Measurements from ENCODE around the gene ESPN.
"Not testable (repeated sequence)": the region's sequence is repeated elsewhere in the genome, so short reads cannot be mapped to it uniquely, and the experiment has no call there.

The ESPN gene

DNA sequence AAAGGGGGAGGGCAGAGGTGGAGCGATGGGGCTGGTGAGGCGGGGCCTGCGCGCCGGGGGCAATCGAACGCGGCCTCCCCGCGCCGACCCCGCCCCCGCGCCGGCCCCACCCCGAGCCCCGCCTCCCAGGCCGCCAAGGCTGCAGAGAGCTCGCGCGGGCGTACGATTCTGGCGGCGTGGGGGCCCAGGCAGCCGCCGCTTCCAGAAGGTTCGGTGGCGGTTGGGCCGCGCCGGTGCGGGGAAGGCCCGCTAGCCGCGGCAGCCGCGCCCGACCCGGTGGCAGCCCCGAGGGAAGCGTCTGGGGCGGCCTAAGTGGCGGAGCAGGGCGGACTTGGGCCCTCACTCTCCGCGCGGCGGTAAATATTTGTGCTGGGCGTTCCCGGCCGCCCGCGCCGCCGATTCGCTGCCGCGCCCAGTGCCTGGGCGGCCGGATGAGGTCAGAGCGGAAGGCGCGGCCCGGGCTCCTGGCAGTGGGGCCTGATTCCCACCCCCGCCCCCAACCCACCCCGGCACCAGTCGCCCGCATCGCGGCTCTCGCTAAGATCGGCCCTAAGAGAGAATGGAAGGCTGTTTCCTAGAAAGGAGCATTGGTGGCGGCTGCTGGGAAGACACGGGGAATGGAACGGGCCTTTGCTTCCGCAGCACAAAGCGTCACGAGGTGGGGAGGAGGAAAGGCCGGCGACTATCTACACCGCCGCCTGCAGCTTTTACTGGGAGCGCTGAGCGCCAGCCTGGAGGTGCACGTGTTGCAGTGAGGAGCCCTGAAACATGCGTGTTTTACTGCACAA, 31.0 kb upstream of the ESPN start, which contains the start of gene ACOT7:
TSS of gene ACOT7 (minus strand) at position 368 of the 788 bp plus-strand sequence. CDS start 368 bp downstream, outside the sequence.
- peak; percentile 64; the same call in 1 of the 2 replicates for TF ChIP-seq POLR2A (IDR thresholded peaks at IDR 0.05; ENCODE audit: low read depth, low read length)
- 0 out of 2 replicates have a peak, but pooled peaks have one; percentile 22 for TF ChIP-seq POLR2AphosphoS5 (IDR thresholded peaks at IDR 0.05; ENCODE audit: low read depth, low read length)
- TF ChIP-seq TAF1 (IDR thresholded peaks at IDR 0.05; ENCODE audit: borderline replicate concordance, low read depth, low read length): no peak
- peak; percentile 88 for DNase-seq (ENCODE audit: insufficient read length)
- peak; percentile 89 for FAIRE-seq

DNA sequence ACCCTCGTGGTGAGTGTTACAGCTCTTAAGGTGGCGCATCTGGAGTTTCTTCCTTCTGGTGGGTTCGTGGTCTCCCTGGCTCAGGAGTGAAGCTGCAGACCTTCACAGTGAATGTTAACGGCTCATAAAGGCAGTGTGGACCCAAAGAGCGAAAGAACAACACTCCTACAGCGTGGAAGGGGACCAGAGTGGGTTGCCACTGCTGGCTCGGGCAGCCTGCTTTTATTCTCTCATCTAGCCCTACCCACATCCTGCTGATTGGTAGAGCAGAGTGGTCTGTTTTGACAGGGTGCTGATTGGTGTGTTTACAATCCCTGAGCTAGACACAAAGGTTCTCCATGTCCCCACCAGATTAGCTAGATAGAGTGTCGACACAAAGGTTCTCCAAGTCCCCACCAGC, 29.4 kb upstream of the ESPN start:
- DNase-seq (ENCODE audit: insufficient read length); FAIRE-seq: not testable (repeated sequence)

DNA sequence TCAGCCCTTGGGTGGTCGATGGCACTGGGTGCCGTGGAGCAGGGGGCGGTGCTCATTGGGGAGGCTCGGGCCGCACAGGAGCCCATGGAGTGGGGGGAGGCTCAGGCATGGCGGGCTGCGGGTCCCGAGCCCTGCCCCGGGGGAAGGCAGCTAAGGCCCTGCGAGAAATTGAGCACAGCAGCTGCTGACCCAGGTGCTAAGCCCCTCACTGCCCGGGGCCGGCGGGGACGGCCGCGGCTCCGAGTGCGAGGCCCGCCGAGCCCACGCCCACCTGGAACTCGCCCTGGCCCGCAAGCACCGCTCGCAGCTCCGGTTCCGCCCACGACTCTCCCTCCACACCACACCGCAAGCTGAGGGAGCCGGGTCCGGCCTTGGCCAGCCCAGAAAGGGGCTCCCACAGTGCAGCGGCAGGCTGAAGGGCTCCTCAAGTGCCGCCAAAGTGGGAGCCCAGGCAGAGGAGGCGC, 28.8 kb upstream of the ESPN start:
- DNase-seq (ENCODE audit: insufficient read length); FAIRE-seq: not testable (repeated sequence)

DNA sequence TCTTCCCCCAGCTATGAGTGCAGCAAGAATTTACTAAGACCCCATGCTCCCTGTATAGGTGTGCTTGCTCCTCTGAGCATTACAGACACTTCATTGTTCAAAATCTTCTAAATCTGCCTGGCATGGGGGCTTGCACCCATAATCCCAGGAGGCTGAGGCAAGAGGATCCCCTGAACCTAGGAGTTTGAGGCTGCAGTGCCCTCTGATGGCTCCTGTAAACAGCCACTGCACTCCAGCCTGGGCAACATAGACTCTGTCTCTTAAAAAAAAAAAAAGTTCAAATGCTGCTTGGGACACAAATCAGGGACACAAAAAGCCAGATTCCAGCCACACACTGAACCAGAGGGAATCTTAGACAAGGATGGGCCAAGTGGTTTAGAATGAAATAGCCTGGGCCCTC, 27.6 kb upstream of the ESPN start:
- FAIRE-seq (no peak), DNase-seq (ENCODE audit: insufficient read length) (no peak)
- TF ChIP-seq POLR2AphosphoS5 (IDR thresholded peaks at IDR 0.05; ENCODE audit: low read depth, low read length) (no peak), POLR2A (IDR thresholded peaks at IDR 0.05; ENCODE audit: low read depth, low read length) (no peak), TAF1 (IDR thresholded peaks at IDR 0.05; ENCODE audit: borderline replicate concordance, low read depth, low read length) (no peak)

DNA sequence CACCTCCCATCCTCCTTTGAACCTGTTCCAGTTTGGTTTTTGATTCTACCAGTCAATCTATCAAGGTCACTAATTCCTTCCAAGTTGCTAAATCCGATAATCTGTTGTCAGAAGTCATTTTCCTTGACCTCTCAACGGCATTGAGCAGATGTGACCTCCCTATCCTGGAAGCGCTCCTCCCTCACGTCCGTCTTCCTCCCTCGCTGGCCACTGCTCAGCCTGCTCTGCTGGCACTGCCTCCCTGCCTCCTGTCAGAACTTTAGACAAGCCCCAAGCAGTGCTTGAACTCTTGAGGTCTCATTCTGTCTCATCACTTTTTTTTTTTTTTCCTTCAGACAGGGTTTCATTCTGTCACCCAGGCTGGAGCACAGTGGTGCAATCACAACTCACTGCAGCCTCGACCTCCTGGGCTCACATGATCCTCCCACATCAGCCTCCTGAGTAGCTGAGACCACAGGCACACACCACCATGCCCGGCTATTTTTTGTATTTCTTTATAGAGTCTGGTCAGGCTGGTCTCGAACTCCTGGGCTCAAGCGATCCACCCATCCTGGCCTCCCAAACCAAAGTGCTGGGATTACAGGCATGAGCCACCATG, 26.6 kb upstream of the ESPN start:
- FAIRE-seq (no peak), DNase-seq (ENCODE audit: insufficient read length) (no peak)
- TF ChIP-seq POLR2AphosphoS5 (IDR thresholded peaks at IDR 0.05; ENCODE audit: low read depth, low read length) (no peak), POLR2A (IDR thresholded peaks at IDR 0.05; ENCODE audit: low read depth, low read length) (no peak), TAF1 (IDR thresholded peaks at IDR 0.05; ENCODE audit: borderline replicate concordance, low read depth, low read length) (no peak)

DNA sequence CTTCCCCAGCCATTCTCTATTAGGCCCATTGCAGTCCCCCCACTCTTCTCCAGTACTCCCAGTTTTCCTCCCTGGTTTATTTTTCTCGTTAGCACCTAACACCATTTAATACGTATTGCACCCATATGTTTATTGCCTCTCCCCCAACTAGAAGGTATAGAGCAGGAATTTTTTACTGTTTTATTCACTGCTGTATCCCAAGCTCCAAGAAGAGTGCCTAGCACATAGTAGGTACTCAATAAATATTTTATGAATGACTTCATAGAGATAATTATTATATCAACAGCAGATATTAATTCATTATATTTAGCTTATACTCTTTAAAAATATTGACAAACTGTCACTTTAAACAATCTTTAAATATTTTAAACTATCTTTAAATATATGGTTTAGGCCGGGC, 25.3 kb upstream of the ESPN start:
- no peak for DNase-seq (ENCODE audit: insufficient read length)
- TF ChIP-seq TAF1 (IDR thresholded peaks at IDR 0.05; ENCODE audit: borderline replicate concordance, low read depth, low read length): no peak
- no peak for TF ChIP-seq POLR2AphosphoS5 (IDR thresholded peaks at IDR 0.05; ENCODE audit: low read depth, low read length)
- no peak for TF ChIP-seq POLR2A (IDR thresholded peaks at IDR 0.05; ENCODE audit: low read depth, low read length)
- no peak for FAIRE-seq

DNA sequence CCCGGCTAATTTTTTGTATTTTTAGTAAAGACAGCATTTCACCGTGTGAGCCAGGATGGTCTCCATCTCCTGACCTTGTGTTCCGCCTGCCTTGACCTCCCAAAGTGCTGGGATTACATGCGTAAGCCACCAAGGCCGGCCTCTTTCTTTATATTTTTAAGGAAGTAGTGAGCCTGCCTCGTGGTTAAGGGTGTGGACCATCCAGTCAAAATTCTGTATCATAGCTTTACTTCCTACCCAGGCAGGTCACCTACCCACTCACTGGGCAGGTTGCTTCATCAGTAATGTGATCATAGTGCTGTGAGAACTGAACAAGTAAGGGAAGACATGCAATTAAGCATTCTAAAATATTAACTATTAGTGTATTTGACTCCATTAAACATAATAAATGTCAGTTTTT, 22.9 kb upstream of the ESPN start:
- FAIRE-seq (no peak), DNase-seq (ENCODE audit: insufficient read length) (no peak)
- TF ChIP-seq POLR2A (IDR thresholded peaks at IDR 0.05; ENCODE audit: low read depth, low read length) (no peak), TAF1 (IDR thresholded peaks at IDR 0.05; ENCODE audit: borderline replicate concordance, low read depth, low read length) (no peak), POLR2AphosphoS5 (IDR thresholded peaks at IDR 0.05; ENCODE audit: low read depth, low read length) (no peak)

DNA sequence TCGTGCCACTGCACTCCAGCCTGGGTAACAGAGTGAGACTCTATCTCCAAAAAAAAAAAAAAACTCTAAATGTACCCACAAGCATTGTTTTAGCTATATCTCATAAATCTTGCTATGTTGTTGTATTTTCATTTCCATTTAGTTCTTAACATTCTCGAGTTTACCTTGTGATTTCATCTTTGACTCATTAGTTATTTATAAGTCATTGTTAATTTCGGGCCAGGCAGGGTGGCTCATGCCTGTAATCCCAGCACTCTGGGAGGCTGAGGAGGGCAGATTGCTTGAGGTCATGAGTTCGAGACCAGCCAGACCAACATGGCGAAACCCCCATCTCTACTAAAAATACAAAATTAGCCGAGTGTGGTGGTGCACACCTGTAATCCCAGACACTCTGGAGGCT, 16.6 kb upstream of the ESPN start:
- DNase-seq (ENCODE audit: insufficient read length) (no peak), FAIRE-seq (no peak)
- TF ChIP-seq POLR2A (IDR thresholded peaks at IDR 0.05; ENCODE audit: low read depth, low read length) (no peak), POLR2AphosphoS5 (IDR thresholded peaks at IDR 0.05; ENCODE audit: low read depth, low read length) (no peak), TAF1 (IDR thresholded peaks at IDR 0.05; ENCODE audit: borderline replicate concordance, low read depth, low read length) (no peak)

DNA sequence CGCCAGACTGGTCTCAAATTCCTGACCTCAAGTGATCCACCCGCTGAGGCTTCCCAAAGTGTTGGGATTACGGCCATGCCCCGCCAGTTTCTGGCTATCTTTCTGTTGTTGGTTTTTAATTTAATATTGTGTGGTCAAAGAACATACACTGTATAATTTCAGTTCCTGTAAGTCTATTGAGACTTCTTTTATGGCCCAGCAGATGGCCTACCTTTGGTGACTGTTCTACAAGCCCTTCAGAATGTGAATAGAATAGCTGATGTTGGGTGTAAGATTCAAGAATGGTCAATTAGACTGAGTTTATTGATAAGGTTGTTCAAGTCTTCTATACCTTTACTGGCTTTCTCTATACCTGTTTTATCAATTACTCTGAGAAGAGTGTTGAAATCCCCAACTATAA, 15.5 kb upstream of the ESPN start:
- TF ChIP-seq POLR2AphosphoS5 (IDR thresholded peaks at IDR 0.05; ENCODE audit: low read depth, low read length) (no peak), TAF1 (IDR thresholded peaks at IDR 0.05; ENCODE audit: borderline replicate concordance, low read depth, low read length) (no peak), POLR2A (IDR thresholded peaks at IDR 0.05; ENCODE audit: low read depth, low read length) (no peak)

DNA sequence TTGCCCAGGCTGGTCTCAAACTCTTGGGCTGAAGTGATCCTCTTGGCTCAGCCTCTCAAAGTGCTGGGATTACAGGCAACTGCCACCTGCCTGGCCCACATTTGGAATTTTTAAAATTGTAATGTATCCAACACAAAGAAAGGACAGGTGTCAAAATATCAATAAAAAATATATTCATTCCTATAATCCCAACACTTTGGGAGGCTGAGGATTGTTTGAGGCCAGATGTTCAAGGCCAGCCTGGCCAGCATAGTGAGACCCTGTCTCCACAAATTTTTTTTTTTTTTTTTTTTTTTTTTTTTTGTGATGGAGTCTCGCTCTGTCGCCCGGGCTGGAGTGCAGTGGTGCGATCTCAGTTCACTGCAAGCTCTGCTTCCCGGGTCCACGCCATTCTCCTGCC, 14.8 kb upstream of the ESPN start:
- DNase-seq (ENCODE audit: insufficient read length): no peak
- FAIRE-seq: no peak
- TF ChIP-seq TAF1 (IDR thresholded peaks at IDR 0.05; ENCODE audit: borderline replicate concordance, low read depth, low read length) (no peak), POLR2AphosphoS5 (IDR thresholded peaks at IDR 0.05; ENCODE audit: low read depth, low read length) (no peak), POLR2A (IDR thresholded peaks at IDR 0.05; ENCODE audit: low read depth, low read length) (no peak)

More for the DNA sequence above, 15.5 kb upstream of the ESPN start:
- DNase-seq (ENCODE audit: insufficient read length): no peak
- FAIRE-seq: no peak

DNA sequence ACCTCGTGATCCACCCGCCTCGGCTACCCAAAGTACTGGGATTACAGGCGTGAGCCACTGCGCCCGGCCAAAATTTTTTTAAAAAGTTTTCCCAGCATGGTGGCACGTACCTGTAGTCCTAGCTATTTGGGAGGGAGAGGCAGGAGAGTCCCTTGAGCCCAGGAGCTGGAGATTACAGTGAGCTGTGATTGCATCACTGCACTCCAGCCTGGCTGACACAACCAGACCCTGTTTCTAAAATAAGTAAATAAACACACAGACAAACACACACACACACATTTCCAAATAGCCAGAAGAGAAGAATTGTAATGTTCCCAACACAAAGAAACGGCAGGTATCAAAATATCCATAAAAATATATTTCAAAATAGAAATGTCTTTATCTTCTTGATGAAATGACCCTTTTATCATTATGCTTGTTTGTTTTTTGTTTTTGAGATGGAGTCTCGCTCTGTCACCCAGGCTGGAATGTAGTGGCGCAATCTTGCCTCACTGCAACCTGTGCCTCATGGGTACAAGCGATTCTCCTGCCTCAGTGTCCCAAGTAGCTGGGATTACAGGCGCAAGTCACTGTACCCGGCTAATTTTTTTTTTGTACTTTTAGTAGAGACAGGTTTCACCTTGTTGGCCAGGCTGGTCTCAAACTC, 14.2 kb upstream of the ESPN start:
- DNase-seq (ENCODE audit: insufficient read length) (no peak), FAIRE-seq (no peak)
- no peak for TF ChIP-seq POLR2A (IDR thresholded peaks at IDR 0.05; ENCODE audit: low read depth, low read length)
- TF ChIP-seq TAF1 (IDR thresholded peaks at IDR 0.05; ENCODE audit: borderline replicate concordance, low read depth, low read length): no peak
- TF ChIP-seq POLR2AphosphoS5 (IDR thresholded peaks at IDR 0.05; ENCODE audit: low read depth, low read length): no peak

DNA sequence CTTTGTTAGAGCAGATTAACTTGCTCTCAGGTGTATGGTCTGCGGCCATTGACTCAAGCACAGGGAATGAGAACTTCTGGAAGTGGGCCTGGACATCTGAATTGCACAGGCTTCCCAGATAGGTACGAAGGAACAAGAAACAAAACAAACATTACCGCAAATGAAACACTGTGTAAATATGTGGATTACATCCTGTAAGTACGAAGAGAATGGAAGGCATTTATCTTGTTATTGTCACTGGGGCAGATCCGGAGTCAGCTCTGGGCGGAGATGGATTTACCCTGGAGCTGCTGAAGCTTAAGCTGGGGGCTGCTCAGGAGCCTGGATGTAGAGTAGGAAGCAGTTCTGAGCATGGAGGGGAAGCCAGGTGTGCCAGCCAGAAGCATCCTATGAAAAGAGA, 11.7 kb upstream of the ESPN start:
- no peak for TF ChIP-seq TAF1 (IDR thresholded peaks at IDR 0.05; ENCODE audit: borderline replicate concordance, low read depth, low read length)
- no peak for TF ChIP-seq POLR2AphosphoS5 (IDR thresholded peaks at IDR 0.05; ENCODE audit: low read depth, low read length)
- no peak for TF ChIP-seq POLR2A (IDR thresholded peaks at IDR 0.05; ENCODE audit: low read depth, low read length)
- DNase-seq (ENCODE audit: insufficient read length) (no peak), FAIRE-seq (no peak)

Data from GM12892 (cell line).